Occipital lobe (tissue), 2 donors: ENCODE results near the gene NGLY1. TPM values are rescaled to one million over a fixed set of nuclear protein-coding genes. Genes with fewer than 3 reads are reported as not detected.

Source experiments
- small RNA-seq: library from RNA; depleted of rRNA; stranded (forward); fragments of <200 nt; gene quantifications from one replicate; pipeline ENCODE3, GENCODE V24; 2014
- total RNA-seq: library from RNA; depleted of rRNA; stranded (reverse); fragments of >200 nt; gene quantifications from one replicate; pipeline ENCODE4 v1.2.3, GENCODE V29; 2014

The NGLY1 gene
- total RNA-seq, 1 donor from 2014 or later: 34.0 TPM

Small RNA genes within 50 kb of the gene (small RNA-seq; reads per million reads assigned to genes)
- gene CRIP1P2: not detected

Other genes with a start within 250 kb of the NGLY1 start
- gene TOP2B, start 118.5 kb downstream of the NGLY1 start, total RNA-seq: 433 TPM
- gene OXSM, start 6.6 kb upstream of the NGLY1 start, total RNA-seq: 9.0 TPM